Coronary artery (tissue), 2 donors: ENCODE measurements around the gene BBS9.
"Not testable (repeated sequence)": the region's sequence is repeated elsewhere in the genome, so short reads cannot be mapped to it uniquely, and the experiment has no call there.

Source experiments
- DNase-seq: peaks from one replicate; pipeline ENCODE4 v3.0.0-alpha.2; 2017; ENCODE audit warnings: low spot score
- H3K27ac ChIP-seq, 2 donors: fragments of 200-600 bp; sonication (generic); one replicate each; pipeline ENCODE4 v1.5.1; 2016 to 2019
- H3K4me3 ChIP-seq: fragments of 200-600 bp; sonication (generic); 2 replicates; pipeline ENCODE4 v1.5.1; 2016; ENCODE audit warnings: mild to moderate bottlenecking, moderate library complexity
- CTCF ChIP-seq: fragments of 200-600 bp; sonication (generic); IDR thresholded peaks from one replicate; pipeline ENCODE4 v1.5.1; 2019; ENCODE audit warnings: antibody characterized with exemption

The BBS9 gene

DNA sequence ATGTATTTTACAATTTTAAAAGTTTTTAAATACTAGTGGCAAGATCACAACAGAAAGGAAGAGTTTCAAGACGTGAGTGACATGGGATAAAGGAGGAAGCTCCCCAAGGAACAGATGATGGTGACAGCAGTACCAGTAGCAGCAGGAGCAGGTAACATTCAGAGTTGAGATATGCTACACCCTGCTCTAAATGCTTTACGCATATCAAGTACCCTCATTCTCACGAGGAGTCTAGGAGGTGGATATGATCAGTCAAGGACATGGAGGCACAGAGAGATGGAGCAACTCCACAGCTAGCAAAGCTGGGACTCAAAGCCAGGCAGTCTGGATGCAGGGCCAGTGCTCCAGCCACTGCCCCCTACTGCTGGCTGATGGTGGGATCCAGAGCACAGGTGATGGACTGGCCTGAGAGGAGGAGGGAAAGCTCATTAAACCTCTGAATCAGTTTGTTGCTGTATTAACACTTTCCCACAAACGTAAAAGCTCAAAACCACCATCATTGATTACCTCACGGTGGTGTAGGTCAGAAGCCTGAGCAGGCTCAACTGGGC is 37.6 kb upstream of the BBS9 start:
- Histone ChIP-seq H3K27ac (no peak overlapping the region), H3K4me3 (no peak overlapping the region)
- DNase-seq = no peak
- TF ChIP-seq CTCF = no peak

DNA sequence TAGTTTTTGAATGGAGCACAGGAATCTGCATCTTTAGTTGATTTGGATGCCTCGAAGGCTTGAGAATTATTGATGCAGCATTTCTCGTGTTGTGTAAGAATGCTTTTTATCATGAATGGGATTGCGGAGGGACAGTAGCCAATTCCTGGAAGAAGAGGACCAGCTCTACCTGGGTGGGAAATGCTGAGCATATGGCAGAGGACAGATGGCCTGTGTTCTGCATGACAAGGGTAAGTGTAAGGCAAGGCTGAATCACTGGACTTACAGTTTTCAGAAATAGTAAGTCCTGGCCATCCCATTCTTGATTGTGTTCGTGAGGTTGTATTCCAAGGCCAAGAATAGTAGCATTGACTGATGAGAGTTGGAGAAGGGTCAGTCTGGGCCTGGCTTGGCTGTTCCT is 36.1 kb upstream of the BBS9 start:
- DNase-seq = no peak
- H3K27ac ChIP-seq = no peak overlapping the region
- no peak overlapping the region for H3K4me3 ChIP-seq
- no peak for TF ChIP-seq CTCF

GRCh38 chr7:33094745-33095275 is 34.6 kb upstream of the BBS9 start:
- H3K27ac ChIP-seq, DNase-seq: not testable (repeated sequence)

DNA sequence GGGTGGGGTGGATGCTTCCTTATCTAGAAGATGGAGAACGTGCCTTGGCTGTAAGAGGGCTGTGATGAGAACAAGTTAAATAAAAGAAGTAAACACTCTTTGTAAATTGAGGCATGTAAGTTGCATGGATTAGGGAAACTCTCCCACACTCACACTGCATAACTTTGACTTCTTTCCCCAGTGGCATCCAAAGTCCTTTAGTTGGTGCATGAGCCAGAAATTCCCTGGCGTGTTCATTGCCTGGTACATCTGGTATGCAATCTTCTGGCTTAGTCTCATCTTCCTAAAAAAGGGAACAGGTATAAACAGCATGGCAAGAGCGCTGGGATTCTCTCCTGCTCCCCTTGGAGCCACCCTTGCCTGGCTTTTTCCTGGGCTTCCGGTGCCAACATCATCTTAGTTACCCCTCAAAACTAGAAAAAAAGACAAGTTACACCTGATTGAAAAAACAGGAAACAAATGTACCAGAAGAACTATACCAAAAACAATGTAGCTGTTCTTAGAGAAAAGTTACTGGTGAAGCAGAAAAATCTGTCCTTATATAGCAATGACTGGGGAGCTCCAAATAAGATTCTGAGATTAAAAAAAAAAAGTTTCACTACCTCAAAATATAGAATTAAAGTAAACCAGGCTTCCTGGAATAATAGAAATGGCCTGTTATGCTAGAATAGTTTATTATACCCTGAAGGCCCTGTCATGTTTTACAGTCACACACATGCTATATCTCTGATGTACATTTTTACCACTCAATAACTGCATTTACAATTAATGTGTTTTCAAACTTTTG is 30.0 kb upstream of the BBS9 start:
- no peak overlapping the region for H3K4me3 ChIP-seq
- TF ChIP-seq CTCF = no peak
- H3K27ac ChIP-seq = no peak overlapping the region
- DNase-seq = no peak

More at GRCh38 chr7:33094745-33095275, 34.6 kb upstream of the BBS9 start:
- not testable (repeated sequence) for H3K4me3 ChIP-seq

- TF ChIP-seq CTCF = no peak
- H3K4me3 ChIP-seq = no peak overlapping the region
- DNase-seq = no peak
- H3K27ac ChIP-seq = no peak overlapping the region
Measured at GRCh38 chr7:33100770-33101169, 28.6 kb upstream of the BBS9 start.

DNA sequence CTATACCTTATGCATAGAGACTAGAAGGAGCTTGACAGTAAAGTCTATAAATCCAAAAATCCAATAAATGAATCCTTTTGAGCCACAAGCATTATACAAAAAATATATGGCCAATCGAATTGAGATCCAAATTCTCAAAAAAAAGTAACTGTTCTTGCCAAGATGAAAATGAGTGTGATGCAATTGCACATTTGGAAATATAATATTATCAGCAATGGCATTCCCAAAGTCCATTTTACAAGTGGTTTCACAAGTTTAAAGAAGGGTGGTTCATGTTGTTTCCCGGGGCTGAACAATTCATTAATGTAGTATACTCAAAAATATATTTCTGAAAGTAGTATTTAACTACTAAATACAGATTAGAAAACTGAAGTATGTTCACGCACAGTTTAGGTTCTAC is 27.5 kb upstream of the BBS9 start:
- Histone ChIP-seq H3K4me3 (no peak overlapping the region), H3K27ac (no peak overlapping the region)
- TF ChIP-seq CTCF = no peak
- DNase-seq = no peak

- no peak for TF ChIP-seq CTCF
- DNase-seq = no peak
- no peak overlapping the region for H3K27ac ChIP-seq
- peak overlapping the region; percentile 78 for H3K4me3 ChIP-seq
Measured at GRCh38 chr7:33107136-33108066, 22.0 kb upstream of the BBS9 start.
